ENCODE measurements around the gene TSR3.

TSR3 gene

DNA sequence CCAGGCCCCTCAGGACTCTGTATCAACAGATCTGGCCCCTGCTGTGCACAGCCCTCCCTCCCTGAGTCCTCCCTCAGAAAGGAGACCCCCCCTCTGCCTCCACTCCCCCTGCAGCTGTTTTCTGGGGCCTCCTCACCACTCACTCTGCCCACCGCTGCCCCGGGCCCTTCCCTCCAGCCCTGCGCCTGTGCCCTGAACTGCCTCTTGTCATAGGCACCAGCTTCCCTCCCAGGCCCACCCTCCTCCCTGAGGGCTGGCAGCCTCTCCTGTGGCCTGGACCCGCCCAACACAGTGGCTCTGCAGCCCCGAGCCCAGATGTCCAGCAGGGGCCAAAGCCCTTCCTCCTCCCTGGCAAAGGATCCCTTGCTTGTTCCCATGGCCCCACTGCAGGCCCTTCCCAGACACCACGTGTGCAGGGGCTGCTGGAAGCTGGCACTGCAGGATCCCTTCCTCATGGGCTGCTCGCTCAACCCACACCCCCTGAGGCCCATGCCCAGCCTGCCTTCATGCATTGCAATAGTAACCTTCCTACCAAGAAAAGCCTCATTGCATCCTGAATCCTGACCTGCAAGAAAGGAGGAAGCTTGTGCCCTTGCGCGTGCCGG is 25.8 kb upstream of the TSR3 start:
- DNase-seq, result no peak

GRCh38 chr16:1375741-1376410 is 24.2 kb upstream of the TSR3 start:
- no peak for DNase-seq

GRCh38 chr16:1375298-1375640 is 23.6 kb upstream of the TSR3 start:
- DNase-seq, result no peak

- no peak for DNase-seq
These were observed 23.0 kb upstream of the TSR3 start for GRCh38 chr16:1374418-1375297.

- no peak for DNase-seq
These were observed 20.7 kb upstream of the TSR3 start for GRCh38 chr16:1372292-1372950.

- DNase-seq, result no peak
These were observed 19.6 kb upstream of the TSR3 start for GRCh38 chr16:1371054-1371978.

DNA sequence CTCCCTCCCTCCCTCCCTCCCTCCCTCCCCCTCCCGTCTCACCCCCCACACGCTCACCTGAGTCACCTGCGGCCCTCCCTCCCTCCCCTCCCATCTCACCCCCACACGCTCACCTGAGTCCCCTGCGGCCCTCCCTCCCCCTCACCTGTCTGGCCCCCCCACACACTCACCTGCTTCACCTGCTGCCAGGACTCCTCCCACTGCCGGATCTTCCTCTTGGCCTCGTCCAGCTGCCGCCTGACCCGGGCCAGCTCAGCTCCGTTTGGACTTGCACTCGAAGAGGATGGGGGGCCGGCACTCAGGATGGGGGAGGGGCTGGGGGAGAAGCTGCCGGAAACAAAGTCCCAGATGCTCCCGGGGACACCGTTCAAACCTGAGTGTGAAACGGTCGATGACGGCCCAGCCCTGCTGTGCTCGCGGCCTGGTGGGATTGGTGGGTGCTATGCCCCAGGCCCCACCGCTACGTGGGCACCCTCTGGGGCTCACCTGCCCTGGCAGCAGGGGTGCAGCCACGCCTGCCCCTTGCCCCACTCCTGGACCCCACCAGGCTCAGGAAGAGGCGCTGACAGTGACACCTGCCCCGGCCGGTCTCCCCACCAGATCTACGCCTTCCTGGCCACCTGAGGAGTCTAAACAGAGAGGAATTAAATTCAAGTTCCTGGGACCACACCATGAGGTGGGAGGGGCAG is 16.0 kb upstream of the TSR3 start:
- no peak for DNase-seq

GRCh38 chr16:1366712-1367299 is 15.1 kb upstream of the TSR3 start:
- DNase-seq, result no peak

DNA sequence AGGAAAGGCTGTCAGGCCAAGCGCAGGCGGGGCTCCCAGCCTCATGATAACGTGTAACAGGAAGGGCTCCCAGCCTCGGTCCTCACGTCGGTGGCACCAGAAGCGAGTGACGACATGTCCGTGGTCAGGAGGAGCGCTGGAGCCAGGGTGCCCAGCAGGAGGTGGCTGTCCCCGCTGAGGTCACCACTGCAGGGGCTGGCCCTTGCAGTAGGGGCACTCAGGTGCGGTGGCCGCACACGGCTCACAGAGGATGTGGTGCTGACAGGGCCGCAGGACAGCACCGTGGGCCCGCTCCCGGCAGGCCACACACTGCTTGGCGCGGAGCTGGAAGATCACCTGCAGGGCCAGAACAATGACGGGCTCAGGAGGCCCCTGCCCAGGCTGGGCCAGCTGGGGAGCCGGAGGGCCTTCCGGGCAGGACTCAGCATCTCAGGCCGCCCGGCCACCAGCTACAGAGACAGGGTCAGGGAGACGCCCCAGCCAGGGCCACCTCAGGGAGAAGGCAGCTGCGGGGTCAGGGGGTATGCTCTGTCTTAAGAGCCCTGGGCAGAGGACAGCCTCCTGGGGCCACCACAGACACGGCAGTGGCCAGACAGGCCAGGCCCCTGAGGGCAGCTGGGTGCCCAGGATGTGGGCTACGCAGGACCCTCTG is 14.5 kb upstream of the TSR3 start:
- no peak for DNase-seq

DNA sequence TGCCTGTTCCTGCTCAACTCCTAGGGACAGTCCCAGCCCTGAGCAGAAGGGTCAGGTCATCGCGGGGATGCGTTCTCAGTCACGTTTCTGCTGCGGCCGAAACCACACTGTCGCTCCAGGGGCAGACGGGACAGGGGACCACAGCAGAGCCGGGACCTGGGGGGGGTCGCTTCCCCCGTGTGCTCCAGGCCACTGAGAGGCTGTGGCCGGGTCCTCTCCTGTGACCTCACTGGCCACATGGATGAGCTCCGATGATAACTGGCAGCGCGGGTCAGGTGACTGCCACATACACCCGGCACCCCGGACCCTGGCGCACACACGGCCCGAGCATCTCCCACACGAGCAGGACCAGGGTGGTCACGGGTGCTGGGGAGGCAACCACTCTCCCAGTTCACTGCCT is 12.8 kb upstream of the TSR3 start:
- DNase-seq, result no peak

DNA sequence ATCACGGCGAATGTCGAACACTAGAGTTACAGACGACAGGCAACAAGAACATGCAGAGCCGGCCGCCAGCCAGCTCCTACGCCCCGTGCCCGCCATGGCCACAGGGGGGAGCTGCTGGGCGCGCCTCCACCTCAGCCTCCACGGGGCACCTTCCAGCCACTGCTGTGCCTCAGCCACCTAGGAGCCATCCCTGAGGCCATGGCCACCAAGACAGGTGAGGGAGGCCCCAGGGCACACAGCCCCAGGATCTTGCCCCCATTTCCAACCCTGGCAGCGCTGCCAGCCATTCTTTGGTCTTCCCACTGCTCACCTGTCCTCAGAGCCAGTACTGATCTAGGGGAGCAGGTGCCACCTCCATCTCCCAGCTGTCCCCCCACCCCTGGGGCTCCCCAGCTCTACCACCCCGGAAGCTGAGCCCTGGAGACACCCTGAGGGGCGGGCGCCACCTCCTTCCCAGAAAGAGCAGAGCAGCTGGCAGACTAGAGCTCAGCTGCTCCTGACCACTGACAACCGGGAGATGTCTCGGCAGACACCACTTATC is 11.9 kb upstream of the TSR3 start:
- peak in 1 of 2 experiments; percentile 58 for DNase-seq

DNA sequence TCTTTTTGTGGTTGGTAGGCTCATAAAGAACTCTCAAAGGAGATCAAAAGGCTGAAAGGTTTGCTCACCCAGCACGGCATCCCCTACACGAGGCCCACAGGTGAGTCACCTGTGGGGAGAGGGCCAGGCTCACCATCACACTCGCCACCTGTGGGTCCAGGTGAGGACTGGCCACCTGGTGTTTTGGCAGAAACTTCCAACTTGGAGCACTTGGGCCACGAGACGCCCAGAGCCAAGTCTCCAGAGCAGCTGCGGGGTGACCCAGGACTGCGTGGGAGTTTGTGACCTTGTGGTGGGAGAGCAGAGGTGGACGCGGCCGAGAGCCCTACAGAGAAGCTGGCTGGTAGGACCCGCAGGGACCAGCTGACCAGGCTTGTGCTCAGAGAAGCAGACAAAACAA is 11.1 kb upstream of the TSR3 start:
- no peak for DNase-seq

GRCh38 chr16:1361685-1362360 is 10.1 kb upstream of the TSR3 start:
- no peak for DNase-seq

DNA sequence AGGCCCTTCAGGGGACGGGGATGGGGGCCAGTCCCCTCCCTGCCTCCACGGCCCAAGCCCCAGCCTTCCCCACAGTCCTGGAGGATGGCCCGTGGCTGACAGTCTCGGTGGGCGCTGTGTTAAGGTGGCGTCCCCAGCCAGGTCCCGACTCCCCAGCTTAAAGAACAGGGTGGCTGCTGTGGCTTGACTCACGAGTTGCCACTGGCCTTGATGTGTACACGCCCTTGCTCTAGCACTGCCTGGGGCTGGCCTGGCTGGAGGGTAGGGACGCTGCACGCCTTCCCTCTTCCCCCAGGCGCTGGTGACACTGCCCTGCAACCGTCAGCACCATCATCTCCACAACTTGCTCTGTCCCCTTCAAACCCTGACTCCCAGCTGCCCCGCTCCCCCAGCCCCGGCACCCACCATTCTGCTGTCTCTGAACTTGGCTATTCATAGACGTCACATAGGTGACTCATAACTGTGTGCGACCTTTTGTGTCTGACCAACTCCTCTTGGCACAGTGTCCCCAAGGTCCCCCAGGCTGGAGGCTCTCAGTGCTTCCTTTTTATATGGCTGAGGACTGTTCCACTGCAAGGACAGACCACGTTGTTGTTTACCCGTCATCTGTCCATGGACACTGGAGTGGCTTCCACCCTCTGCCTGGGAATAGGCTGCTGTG is 6.4 kb upstream of the TSR3 start:
- DNase-seq, result no peak

GRCh38 chr16:1356061-1356900 is 4.6 kb upstream of the TSR3 start:
- no peak for DNase-seq

GRCh38 chr16:1355591-1355990 is 3.9 kb upstream of the TSR3 start:
- no peak for DNase-seq

GRCh38 chr16:1354815-1355540 is 3.3 kb upstream of the TSR3 start:
- DNase-seq, result no peak

DNA sequence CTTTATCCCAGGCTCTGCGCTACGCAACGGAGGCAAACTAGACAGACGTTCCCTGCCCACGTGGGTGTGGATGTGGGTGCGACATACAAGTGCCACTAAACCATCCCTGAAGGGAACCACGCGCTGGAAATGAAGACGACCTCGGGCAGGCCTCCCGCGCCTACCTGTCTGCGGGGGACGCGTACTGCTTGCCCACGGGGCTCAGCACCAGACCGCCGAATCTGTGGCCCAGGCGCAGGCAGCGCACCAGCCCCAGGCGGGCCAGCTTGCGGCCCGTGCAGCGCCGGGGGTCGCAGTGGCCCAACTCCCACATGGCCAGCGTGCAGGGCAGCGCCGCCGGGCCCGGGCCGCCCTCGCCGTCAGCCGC is 480 bp downstream of the TSR3 start:
- DNase-seq, result no peak
